Kidney glomerular epithelial cell (primary cell): ENCODE results near the gene KDM8.

Experiments used
- DNase-seq: peaks from one replicate; lab custom pipeline; 2025; lab: John Stamatoyannopoulos, UW

KDM8 gene

DNA sequence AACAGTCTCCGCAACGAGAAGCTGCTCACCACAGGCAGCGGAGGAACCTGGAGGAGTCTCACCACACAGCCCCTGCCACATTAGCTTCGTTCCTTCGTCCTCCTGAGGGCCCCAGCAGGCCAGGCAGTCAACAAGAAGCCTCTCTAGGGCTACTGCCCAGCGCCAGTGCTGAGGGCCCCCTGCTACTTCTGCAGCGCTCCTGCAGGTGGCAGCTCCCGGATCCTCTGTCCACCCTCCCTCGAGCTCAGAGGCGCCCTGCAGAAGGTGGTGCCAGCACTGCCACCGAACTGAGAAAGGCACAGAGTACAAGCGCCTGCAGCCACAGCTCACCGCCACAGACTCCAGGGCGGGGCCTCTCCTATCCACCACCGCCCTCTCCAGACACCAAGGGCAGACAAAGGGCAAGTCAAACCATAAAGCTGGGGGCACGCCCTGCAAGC, 27.3 kb downstream of the KDM8 start:
- no peak for DNase-seq

DNA sequence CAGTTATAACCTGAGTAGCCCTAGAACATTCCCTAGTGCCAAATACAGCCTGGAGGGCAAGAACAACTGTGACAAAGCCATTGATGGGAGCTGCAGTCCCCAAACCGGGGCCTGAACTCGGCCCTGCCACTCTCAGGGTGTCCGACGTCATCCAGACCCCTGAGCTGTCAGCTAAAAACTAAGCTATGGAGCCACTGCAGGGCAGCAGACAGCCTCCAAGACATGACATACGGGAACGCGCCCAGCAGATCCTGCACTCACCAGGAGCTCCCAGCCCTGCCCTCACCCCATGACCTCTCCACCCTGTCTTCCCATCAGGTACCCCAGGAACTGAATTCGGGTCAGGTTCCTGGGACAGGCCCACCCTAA, 28.4 kb downstream of the KDM8 start:
- DNase-seq = no peak

- DNase-seq = no peak
These were observed 29.0 kb downstream of the KDM8 start for GRCh38 chr16:27232061-27232900.

GRCh38 chr16:27232901-27233625, 29.7 kb downstream of the KDM8 start:
- no peak for DNase-seq

- no peak for DNase-seq
These were observed 30.4 kb downstream of the KDM8 start for GRCh38 chr16:27233731-27234130.

- no peak for DNase-seq
These were observed 30.8 kb downstream of the KDM8 start for GRCh38 chr16:27234171-27234570.

DNA sequence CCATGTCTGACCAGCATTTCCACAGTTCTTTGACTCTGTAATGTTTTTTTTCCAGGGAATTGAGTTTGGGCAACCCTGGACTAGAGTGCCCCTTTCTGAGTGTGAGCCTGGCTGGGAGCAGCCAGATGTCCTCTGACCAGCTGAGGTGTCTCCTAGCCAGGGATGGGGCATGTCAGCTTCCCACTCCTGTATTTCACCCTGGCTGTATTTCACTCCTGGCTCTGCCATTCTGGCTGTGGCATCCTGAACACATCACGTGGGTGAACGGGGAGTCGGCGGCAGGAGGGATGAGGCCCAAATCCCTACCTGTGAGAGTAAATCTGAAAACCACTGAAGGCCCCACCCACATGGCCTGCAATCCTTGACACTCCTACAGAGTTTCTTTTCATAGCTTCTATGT, 31.3 kb downstream of the KDM8 start:
- no peak for DNase-seq

DNA sequence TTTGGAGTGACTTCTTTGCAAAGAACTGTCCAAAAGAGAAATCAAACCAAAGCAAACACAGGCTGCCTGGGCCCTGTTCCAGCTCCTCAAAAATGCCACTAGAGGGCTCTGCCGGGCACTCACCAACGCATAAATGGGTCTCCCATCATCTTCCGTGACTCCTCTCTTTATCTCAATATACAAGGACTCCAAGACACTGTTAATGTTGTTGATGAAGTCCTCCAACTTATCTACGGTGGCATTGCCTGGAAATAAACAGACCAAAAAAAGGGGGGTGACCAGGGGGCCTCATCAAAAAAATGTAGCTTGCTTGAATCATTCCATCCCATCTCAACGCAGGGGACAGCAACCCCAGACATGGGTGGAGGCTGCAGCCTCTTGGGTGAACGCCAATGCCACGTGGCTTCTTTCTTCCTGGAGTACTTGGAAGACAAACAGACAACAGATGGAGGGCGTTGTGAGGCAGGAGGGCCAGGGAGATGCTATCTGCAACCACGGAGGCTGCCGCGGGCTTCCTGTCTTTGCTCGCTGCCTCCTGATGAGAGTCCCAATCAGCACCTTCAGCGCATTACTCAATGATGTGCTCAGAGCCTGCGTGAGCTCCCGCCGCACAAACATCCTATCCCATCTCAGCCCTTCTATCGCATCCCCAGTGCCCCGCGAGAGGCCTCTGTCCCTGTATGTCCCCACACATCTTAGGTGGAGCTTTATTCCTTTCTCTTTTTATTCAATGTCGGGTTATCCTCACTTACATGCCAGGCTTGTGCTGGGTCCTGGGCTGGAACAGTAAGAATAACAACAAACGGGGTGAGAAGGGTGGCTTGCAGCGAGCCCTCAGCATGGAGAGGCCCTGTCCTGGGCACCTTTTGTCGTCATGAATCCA, 32.0 kb downstream of the KDM8 start:
- peak; percentile 33 for DNase-seq

DNA sequence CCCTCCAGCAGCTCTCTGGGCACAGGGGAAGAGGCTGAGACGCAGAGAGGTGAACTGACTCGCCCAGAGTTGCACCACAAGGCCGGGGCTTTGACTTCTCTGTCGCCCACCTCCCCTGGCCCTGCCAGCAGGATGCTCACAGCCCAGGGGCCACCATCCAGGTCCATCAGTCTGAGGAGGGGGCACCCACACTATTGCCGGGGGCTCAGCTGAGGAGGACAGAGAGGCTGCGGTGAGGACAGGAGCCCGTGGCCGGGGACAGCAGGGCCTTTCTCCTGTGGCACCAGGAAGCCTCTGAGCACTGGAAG, 32.6 kb downstream of the KDM8 start:
- no peak for DNase-seq

GRCh38 chr16:27236635-27237218, 33.4 kb downstream of the KDM8 start:
- no peak for DNase-seq

DNA sequence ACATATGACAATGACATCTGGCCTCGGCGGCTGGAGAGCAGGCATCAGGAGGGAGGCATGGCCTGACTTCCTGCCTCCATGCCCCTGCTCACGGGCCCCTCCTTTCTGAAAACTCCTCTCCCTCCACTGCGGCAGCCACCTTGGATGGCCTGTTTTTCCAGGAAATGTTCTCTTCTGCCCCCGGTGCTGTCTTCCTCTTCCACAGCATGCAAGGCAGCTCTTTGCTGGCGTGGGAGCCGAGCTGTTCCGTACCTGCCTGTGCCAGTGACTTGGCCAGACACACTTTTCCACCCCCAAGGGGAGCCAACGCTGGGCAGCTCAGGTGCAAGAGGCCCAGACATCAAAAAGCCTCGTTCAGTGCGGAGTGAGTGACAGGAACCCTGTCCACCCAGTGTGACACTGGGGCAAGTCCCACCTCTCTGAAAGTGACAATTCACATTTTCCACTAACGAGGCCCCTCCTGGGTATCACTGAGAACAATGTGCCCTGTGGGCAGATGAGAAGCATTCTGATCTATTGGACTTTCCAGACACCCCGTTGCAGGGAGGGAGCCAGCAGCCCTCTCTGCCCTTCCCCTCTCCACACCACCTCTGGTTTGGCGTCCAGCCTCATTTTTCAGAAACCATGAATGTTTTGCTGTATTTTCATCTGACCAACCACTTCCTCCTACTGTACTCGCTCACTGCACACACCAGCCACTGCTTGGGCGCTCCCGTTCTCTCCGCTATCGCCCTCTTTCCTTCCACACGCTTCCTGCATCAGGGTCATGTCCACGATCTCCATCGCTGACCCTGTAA, 34.1 kb downstream of the KDM8 start:
- DNase-seq = no peak

DNA sequence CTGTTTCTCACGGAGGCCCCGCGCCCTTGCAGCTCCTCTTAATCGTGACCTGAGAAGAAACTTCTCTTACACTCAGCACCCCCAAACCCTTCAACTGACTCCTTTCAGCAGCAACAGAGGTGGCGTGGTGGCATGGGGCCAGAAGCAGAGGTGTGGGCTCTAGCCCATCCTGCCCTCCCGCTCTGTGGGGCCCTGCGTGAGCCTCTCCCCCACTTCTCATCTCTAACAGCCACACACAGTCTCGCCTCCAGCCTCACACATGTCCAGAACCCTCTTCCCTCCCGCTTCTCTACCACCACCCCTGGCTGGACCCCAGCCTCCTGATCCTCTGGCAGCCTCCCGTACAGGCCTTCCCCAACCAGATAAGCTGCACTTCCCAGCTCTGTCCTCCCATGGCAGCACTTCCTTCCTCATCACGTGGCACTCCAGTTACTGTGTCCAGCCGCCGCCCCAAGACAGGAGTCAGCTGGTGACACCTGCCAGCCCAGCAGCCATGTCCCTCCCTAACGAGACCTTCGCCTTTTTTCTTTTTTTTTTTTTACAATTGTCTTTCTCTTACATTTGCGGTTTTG, 34.8 kb downstream of the KDM8 start:
- DNase-seq = no peak

DNA sequence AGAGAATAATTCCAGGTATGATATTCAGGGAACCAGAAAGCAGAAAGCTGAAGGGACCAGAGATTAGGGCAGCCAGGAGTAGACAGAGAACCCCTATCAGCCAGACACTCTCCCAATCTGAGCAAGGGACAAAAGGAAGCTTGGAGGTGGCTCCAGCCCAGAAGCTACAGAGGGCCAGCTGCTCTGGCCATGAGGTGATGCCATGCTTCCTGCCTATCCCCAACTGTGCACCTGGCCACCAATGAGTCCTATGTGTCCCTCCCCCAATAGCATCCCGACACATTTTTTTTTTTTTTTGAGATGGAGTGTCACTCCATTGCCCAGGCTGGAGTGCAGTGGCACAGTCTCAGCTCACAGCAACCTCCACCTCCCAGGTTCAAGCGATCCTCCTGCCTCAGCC, 35.3 kb downstream of the KDM8 start:
- no peak for DNase-seq

- no peak for DNase-seq
These were observed 35.7 kb downstream of the KDM8 start for GRCh38 chr16:27239026-27239425.

DNA sequence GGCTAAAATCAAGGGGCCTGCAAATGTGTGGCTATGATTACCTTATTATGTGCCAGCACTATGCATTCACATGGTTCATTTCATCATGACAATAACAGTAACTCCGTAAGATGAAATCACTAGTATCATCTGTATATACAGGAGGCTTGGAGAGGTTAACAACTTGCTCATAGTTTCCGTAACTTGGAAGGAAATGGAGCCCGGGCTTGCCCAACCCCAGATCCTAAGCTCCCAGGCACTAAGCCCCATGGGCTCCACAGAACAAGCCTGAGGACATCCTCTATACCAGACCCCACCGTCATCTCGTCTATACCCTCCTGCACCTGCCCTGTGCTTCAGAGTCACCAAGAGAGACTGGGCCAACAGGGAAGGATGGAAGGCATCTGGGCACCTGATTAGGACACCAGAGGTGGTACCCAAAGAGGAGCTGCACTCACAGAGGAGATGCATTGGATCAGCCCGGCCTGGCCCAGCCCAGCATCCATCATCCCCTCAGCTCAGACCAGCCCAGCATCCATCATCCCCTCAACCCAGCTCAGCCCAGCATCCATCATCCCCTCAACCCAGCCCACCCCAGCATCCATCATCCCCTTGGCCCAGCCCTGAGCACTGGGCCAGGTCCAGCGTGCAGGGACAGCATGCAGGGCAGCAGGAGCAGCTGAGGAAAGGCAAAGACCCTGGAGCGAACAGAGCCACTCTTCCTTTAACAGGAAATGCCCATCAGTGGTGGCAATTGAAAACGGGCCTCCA, 36.8 kb downstream of the KDM8 start:
- no peak for DNase-seq

- peak; percentile 38 for DNase-seq
These were observed 37.7 kb downstream of the KDM8 start for GRCh38 chr16:27240948-27241531.

GRCh38 chr16:27241658-27242057, 38.3 kb downstream of the KDM8 start:
- no peak for DNase-seq

DNA sequence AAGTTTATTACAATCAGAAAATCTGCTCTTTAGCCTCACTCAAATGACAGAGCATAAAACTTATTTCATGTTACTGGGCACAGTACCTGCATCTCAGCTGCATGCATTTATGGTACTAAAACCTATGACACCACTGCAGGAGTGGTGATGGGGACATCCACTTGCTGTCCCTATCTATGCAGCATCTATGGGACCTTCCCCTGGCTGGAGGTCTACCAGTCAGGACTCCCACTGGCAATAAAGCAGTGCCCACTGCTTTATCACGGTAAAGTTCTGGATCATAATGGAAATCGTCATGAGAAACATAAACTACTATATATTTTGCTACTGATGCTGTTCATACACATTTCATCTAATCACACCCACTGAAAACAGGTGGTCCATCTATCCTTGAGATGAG, 39.1 kb downstream of the KDM8 start:
- no peak for DNase-seq

GRCh38 chr16:27242868-27243590, 39.7 kb downstream of the KDM8 start:
- peak; percentile 80 for DNase-seq
